ENCODE measurements around the gene NDEL1. TPM values are rescaled to one million over a fixed set of nuclear protein-coding genes. Genes with fewer than 3 reads are reported as not detected.

Gene NDEL1
- total and polyA plus RNA-seq, 10 donors, result 11.6 to 141 (median 81.9) TPM

DNA sequence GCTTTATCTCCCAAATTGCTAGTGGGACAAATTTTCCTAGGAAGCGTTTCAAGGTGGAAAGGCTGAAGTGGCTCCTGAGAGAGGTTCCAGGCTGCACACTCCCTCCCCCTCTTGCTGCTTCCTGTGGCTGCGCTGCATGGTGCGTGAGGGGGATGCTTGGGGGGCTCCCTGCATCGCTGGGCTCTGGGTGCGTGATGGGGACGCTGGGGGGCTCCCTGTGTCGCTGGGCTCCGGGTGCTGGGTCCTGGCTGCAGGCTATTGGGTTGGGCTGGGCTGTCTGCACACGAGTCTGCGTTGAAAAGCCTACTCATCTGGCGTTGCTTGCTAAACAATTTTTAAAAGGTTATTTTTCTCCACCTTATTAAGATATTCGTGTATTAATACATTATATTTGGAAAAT lies 30.1 kb downstream of the NDEL1 start:
- no peak for TF ChIP-seq POLR2A (IDR thresholded peaks at IDR 0.05)
- TF ChIP-seq, protein P1, sequence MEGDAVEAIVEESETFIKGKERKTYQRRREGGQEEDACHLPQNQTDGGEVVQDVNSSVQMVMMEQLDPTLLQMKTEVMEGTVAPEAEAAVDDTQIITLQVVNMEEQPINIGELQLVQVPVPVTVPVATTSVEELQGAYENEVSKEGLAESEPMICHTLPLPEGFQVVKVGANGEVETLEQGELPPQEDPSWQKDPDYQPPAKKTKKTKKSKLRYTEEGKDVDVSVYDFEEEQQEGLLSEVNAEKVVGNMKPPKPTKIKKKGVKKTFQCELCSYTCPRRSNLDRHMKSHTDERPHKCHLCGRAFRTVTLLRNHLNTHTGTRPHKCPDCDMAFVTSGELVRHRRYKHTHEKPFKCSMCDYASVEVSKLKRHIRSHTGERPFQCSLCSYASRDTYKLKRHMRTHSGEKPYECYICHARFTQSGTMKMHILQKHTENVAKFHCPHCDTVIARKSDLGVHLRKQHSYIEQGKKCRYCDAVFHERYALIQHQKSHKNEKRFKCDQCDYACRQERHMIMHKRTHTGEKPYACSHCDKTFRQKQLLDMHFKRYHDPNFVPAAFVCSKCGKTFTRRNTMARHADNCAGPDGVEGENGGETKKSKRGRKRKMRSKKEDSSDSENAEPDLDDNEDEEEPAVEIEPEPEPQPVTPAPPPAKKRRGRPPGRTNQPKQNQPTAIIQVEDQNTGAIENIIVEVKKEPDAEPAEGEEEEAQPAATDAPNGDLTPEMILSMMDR (IDR thresholded peaks at IDR 0.05 in 8 of 11, conservative IDR thresholded peaks at IDR 0.05 in 3 of 11), result no peak
- TF ChIP-seq POLR2AphosphoS5 (IDR thresholded peaks at IDR 0.05), result no peak
- no peak for DNase-seq
- peaks cover 0 to 100% (median 69%) of the 10 kb centered on the region in 6 donors for H3K36me3 ChIP-seq
- no peaks in the 10 kb centered on the region for H3K27me3 ChIP-seq (replicated peaks in 1 of 7)
- no peak overlapping the region for H3K4me3 ChIP-seq
- no peak overlapping the region for H3K27ac ChIP-seq
- 68 to 88% (median 83%) methylated on average over 9 to 12 of the region's 12 CpGs for WGBS, 5 donors
- H3K9me3 ChIP-seq, result no peaks in the 10 kb centered on the region
- intact Hi-C loops (cut with DNase I; ENCODE audit: low total_unique reads), result no loop called here
- H3K4me1 ChIP-seq, result peaks cover 0 to 36% (median 17%) of the 10 kb centered on the region in 6 donors

DNA sequence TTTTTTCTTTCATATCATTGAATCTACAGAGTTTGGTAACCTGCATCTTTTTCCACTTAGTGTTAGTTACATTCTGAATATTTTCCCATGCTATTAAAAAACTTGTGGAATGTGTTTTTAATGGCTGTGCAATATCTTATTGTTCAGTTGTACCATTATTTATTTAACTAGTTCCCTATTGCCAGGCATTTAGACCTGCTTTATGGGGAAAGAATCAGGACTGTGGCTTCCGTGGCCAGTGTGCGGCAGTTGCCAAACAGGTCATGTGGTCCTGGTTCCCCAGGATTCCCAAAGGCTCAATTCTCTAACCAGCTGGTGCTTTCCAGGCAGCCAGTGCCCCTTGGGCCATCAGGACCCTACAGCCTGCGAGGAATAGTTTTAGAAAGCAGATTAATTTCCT lies 30.8 kb downstream of the NDEL1 start:
- Histone ChIP-seq H3K4me3 (no peak overlapping the region), H3K9me3 (no peaks in the 10 kb centered on the region), H3K27me3 (replicated peaks in 1 of 7) (no peaks in the 10 kb centered on the region), H3K4me1 (peaks cover 0 to 36% (median 17%) of the 10 kb centered on the region in 6 donors), H3K27ac (no peak overlapping the region), H3K36me3 (peaks cover 0 to 100% (median 69%) of the 10 kb centered on the region in 6 donors)
- TF ChIP-seq POLR2AphosphoS5 (IDR thresholded peaks at IDR 0.05) (no peak), POLR2A (IDR thresholded peaks at IDR 0.05) (no peak)
- TF ChIP-seq, protein P1 (IDR thresholded peaks at IDR 0.05 in 8 of 11, conservative IDR thresholded peaks at IDR 0.05 in 3 of 11), result no peak
- DNase-seq, result no peak
- intact Hi-C loops (cut with DNase I; ENCODE audit: low total_unique reads), result no loop called here
- WGBS, 5 donors, result 67 to 93% (median 77%) methylated on average over 3 of the region's 3 CpGs

DNA sequence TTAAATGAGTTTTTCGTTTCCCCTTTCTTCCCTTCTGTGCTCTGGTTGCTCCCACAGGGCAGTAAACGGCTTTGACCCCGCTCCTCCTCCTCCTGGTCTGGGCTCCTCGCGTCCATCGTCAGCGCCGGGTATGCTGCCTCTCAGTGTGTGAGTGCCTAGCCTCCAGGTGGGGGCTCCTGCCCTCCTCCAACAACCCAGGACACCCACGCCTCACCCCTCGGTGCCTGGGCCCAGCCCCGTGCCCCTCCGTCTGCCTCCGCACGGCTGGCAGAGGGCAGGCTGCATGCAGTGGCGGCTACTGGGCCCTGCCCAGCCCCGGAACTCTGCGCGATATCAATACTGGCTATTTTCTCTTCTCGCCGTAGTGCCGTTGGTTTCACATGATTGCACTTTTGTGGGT lies 31.2 kb downstream of the NDEL1 start:
- intact Hi-C loops (cut with DNase I; ENCODE audit: low total_unique reads), result no loop called here
- H3K4me1 ChIP-seq, result peaks cover 0 to 36% (median 17%) of the 10 kb centered on the region in 6 donors
- no peaks in the 10 kb centered on the region for H3K27me3 ChIP-seq (replicated peaks in 1 of 7)
- DNase-seq, result no peak
- no peaks in the 10 kb centered on the region for H3K9me3 ChIP-seq
- no peak overlapping the region for H3K4me3 ChIP-seq
- H3K27ac ChIP-seq, result no peak overlapping the region
- peaks cover 0 to 100% (median 69%) of the 10 kb centered on the region in 6 donors for H3K36me3 ChIP-seq
- 90 to 96% (median 94%) methylated on average over 21 of the region's 21 CpGs for WGBS, 5 donors
- TF ChIP-seq, protein P1 (IDR thresholded peaks at IDR 0.05 in 8 of 11, conservative IDR thresholded peaks at IDR 0.05 in 3 of 11), result no peak
- TF ChIP-seq POLR2AphosphoS5 (IDR thresholded peaks at IDR 0.05), result peak in 1 of 3 donors; percentile 45

DNA sequence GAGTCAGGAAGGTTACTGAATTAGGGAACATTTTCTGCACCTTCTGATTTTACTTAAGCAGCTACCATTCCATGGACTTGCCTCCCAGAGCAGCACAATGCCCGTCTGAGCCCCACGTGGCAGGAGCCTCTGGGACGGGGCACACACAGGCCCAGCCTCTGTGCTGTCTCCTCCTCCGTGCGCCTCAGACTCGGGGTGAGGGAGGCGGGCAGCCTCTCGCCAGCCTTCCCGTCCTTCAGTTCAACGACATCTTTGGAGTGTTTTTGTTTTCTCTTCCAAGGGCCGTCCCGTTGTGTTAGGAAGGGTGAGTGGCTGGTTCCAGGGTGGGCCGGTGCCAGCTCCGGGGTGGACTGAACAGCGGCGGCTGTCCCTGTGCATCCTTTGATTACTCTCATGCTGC lies 31.8 kb downstream of the NDEL1 start:
- Histone ChIP-seq H3K27me3 (replicated peaks in 1 of 7) (no peaks in the 10 kb centered on the region), H3K4me1 (peaks cover 0 to 36% (median 17%) of the 10 kb centered on the region in 6 donors), H3K36me3 (peaks cover 0 to 100% (median 67%) of the 10 kb centered on the region in 6 donors), H3K4me3 (no peak overlapping the region), H3K27ac (no peak overlapping the region), H3K9me3 (no peaks in the 10 kb centered on the region)
- TF ChIP-seq, protein P1 (IDR thresholded peaks at IDR 0.05 in 8 of 11, conservative IDR thresholded peaks at IDR 0.05 in 3 of 11), result no peak
- peak in 1 of 3 donors; percentile 33 for TF ChIP-seq POLR2AphosphoS5 (IDR thresholded peaks at IDR 0.05)
- TF ChIP-seq POLR2A (IDR thresholded peaks at IDR 0.05), result no peak
- intact Hi-C loops (cut with DNase I; ENCODE audit: low total_unique reads), result no loop called here
- WGBS, 5 donors, result 85 to 89% (median 87%) methylated on average over 16 of the region's 16 CpGs
- no peak for DNase-seq

Measured in spleen (tissue), 11 donors.